Stomach (tissue), 4 donors: ENCODE measurements around the gene CCNG2.

Source experiments
- CTCF ChIP-seq, 7 experiments: fragments of 450-650 bp in 4 of 7; fragments of 200-600 bp in 3 of 7; sonication (generic) in 3 of 7; IDR thresholded peaks; one replicate each; pipeline ENCODE4 v1.5.1; 2016 to 2019; ENCODE audit warnings: antibody characterized with exemption in 7 of 7, control low read depth in 2 of 7, mild to moderate bottlenecking in 1 of 7
- EP300 ChIP-seq: sonication (generic); formaldehyde crosslinking; IDR thresholded peaks from one replicate; pipeline ENCODE4 v1.6.1; 2017; ENCODE audit warnings: antibody characterized with exemption

GRCh38 chr4:77177199-77177598 lies 20.2 kb downstream of the CCNG2 start:
- no peak for TF ChIP-seq CTCF (IDR thresholded peaks at IDR 0.05)
- TF ChIP-seq EP300, result no peak
